MCF 10A (cell line): ENCODE data around the gene TBC1D22B. TPM values are rescaled to one million over a fixed set of nuclear protein-coding genes. Genes with fewer than 3 reads are reported as not detected.

Experiments
- BruUV-seq: library from RNA; stranded (reverse); fragments of 400-500 nt; replicated peaks from 2 replicates; lab custom pipeline; 2021; lab: Mats Ljungman, UMichigan
- CTCF ChIA-PET: fragments of 300-600 bp; sonication (Branson Sonifier 250); formaldehyde crosslinking; extraction: SDS; loops from one replicate; lab custom pipeline; 2021; ENCODE audit warnings: antibody characterized with exemption, inconsistent platforms; lab: Yijun Ruan, JAX
- POLR2A ChIA-PET: fragments of 300-600, 350-650 bp; sonication (Branson Sonifier 250); formaldehyde crosslinking; extraction: SDS; loops from one replicate; lab custom pipeline; 2020; ENCODE audit warnings: antibody characterized with exemption, inconsistent platforms; lab: Yijun Ruan, JAX
- DNase-seq: peaks from one replicate; pipeline ENCODE4 v3.0.0-alpha.2; 2018; ENCODE audit not compliant: unreplicated experiment
- H3K27ac Mint-ChIP-seq: one replicate; pipeline ENCODE4 v1.8.0; 2022; ENCODE audit warnings: mild to moderate bottlenecking, low read depth, mixed read lengths; ENCODE audit not compliant: unreplicated experiment
- H3K27me3 Mint-ChIP-seq: one replicate; pipeline ENCODE4 v1.8.0; 2022; ENCODE audit warnings: mixed read lengths; ENCODE audit not compliant: insufficient read depth, unreplicated experiment
- H3K36me3 Mint-ChIP-seq: one replicate; pipeline ENCODE4 v1.8.0; 2022; ENCODE audit warnings: mild to moderate bottlenecking, moderate library complexity, mixed read lengths; ENCODE audit not compliant: insufficient read depth, unreplicated experiment
- H3K4me1 Mint-ChIP-seq: one replicate; pipeline ENCODE4 v1.8.0; 2022; ENCODE audit warnings: mixed read lengths; ENCODE audit not compliant: insufficient read depth, unreplicated experiment
- H3K4me3 Mint-ChIP-seq: one replicate; pipeline ENCODE4 v1.8.0; 2022; ENCODE audit warnings: mild to moderate bottlenecking, moderate library complexity, mixed read lengths; ENCODE audit not compliant: unreplicated experiment
- H3K9me3 Mint-ChIP-seq: one replicate; pipeline ENCODE4 v1.8.0; 2022; ENCODE audit warnings: mixed read lengths; ENCODE audit not compliant: unreplicated experiment
- CTCF ChIP-seq: fragments of 200-600 bp; IDR thresholded peaks from one replicate; pipeline ENCODE4 v1.8.0; 2022; ENCODE audit warnings: antibody characterized with exemption, mild to moderate bottlenecking; ENCODE audit not compliant: unreplicated experiment
- intact Hi-C: fragments of 100-400 bp; cut with micrococcal nuclease; formaldehyde crosslinking; loops from 2 replicates; pipeline ENCODE4 v1.14.1; 2022
- total RNA-seq: library from RNA; stranded (reverse); gene quantifications from 2 replicates; pipeline ENCODE4 v1.2.3, GENCODE V29; 2022

Gene TBC1D22B
- total RNA-seq, 1 experiment from 2014 or later: 12.9 TPM

GRCh38 chr6:37311741-37312473 lies 54.3 kb downstream of the TBC1D22B start:
- no peaks in the 10 kb centered on the region for H3K9me3 Mint-ChIP-seq
- intact Hi-C loops: no loop called here
- BruUV-seq: no TSS peak
- no peak overlapping the region for H3K27ac Mint-ChIP-seq
- peaks cover 20% of the 10 kb centered on the region for H3K36me3 Mint-ChIP-seq
- no peak for DNase-seq
- no peaks in the 10 kb centered on the region for H3K27me3 Mint-ChIP-seq
- H3K4me1 Mint-ChIP-seq: no peaks in the 10 kb centered on the region
- no peak overlapping the region for H3K4me3 Mint-ChIP-seq
- ChIA-PET CTCF (interaction anchor here (0.6 to 8.7 kb wide), 5 partner anchors 9 to 293 kb away, joined by 3 to 62 read pairs (median 6); no protein-coding TSS in a partner anchor), POLR2A (no interaction called here)
- TF ChIP-seq CTCF: no peak

DNA sequence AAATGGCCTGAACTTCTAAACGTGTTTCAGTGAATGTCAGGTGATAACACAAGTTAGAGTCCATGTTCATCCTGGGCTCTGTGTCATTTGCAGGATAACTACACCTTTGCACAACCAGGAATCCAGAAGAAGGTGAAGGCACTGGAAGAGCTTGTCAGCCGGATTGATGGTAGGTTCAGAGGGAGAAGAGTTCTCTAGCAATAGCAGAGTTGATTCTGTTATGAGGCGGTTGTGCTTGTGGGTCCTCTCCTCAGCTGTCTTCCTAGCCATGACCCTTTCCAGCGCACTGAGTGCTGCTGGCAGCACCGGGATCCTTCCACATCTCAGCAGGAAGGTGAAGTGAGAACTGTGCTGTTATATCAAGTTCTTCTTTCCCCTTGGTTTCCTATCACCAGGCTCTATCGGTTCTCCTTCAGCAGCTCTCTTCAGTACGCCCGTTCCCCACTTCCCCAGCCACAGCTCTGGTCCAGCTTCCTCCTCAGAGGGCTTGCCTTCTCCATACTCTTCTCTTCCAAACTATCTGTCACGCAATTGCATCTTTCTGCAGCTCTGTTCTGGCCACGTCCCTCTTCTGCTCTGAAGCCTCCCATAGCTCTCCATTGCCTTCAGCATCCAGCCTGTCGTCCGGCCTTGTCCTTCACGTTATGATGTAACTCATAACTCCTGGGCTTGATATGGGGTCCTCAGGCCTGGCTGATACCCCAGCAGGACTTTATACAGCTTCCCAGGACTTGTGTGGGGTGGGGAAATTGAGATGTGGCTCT lies 56.3 kb downstream of the TBC1D22B start:
- no peaks in the 10 kb centered on the region for H3K4me1 Mint-ChIP-seq
- DNase-seq: no peak
- H3K27ac Mint-ChIP-seq: no peak overlapping the region
- H3K4me3 Mint-ChIP-seq: no peak overlapping the region
- H3K36me3 Mint-ChIP-seq: peaks cover 20% of the 10 kb centered on the region
- no TSS peak for BruUV-seq
- H3K9me3 Mint-ChIP-seq: no peaks in the 10 kb centered on the region
- CTCF ChIA-PET: interaction anchor here (0.6 to 8.7 kb wide), 9 partner anchors 9 to 372 kb away, joined by 3 to 62 read pairs (median 5); no protein-coding TSS in a partner anchor
- TF ChIP-seq CTCF: no peak
- H3K27me3 Mint-ChIP-seq: no peaks in the 10 kb centered on the region
- intact Hi-C loops: no loop called here
- POLR2A ChIA-PET: interaction anchor here (0.6 to 1.4 kb wide), 3 partner anchors 10 to 264 kb away, joined by 3 to 6 read pairs (median 3); no protein-coding TSS in a partner anchor

DNA sequence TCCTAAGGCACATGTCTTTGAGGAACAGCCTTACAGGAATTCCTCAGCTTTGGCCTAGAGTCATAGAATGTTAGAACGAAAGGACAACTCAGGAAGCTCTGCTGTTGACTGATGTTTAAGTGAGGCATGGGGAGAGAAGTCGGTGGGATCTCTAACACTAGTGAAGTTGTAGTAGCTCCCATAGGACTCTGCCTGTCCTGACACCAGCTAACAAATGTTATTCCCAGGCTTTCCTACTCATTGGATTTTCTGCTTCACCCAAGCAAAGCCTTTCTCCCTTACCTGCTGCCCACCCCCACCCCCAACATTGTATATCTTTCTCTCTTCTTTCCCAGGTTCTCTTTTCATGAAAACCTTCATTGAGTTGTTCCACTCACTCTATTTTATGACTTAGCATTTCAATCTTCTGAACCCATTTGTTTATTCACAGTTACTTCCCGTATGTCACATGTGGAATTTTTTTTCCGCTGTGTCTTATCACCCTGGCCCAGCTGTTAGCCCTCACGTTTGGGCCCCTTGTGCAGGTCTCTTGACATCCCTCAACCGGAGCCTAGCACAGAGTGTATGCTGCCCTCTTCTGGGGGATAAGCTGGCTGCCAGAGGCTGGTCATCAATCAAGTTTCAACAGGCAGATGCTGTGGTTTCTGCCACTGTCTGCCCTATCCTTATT lies 57.0 kb downstream of the TBC1D22B start:
- peaks cover 16% of the 10 kb centered on the region for H3K36me3 Mint-ChIP-seq
- H3K4me1 Mint-ChIP-seq: no peaks in the 10 kb centered on the region
- no peaks in the 10 kb centered on the region for H3K27me3 Mint-ChIP-seq
- POLR2A ChIA-PET: interaction anchor here (0.6 to 1.4 kb wide), 2 partner anchors 9 to 84 kb away, joined by 3 to 6 read pairs; no protein-coding TSS in a partner anchor
- H3K27ac Mint-ChIP-seq: no peak overlapping the region
- TF ChIP-seq CTCF: peak; percentile 39
- H3K4me3 Mint-ChIP-seq: no peak overlapping the region
- DNase-seq: peak; percentile 63
- BruUV-seq: no TSS peak
- intact Hi-C loops: loop anchor here (5.0 kb wide), 1 partner anchor 297 kb away; no protein-coding TSS in a partner anchor
- CTCF ChIA-PET: interaction anchor here (0.7 to 8.7 kb wide), 8 partner anchors 9 to 143 kb away, joined by 3 to 62 read pairs (median 5); no protein-coding TSS in a partner anchor
- H3K9me3 Mint-ChIP-seq: no peaks in the 10 kb centered on the region
